Activated T-helper 2 cell treated with anti-CD3 and anti-CD28 coated beads, Interferon-gamma antibody, Interleukin-2, Interleukin-4, amounts not matched to agents 10 μg/mL and 5 μg/mL and 100 μg/mL, durations not matched to agents 14 hours and 24 hours and 36 hours (primary cell): ENCODE measurements around the gene FAM9C. TPM values are rescaled to one million over a fixed set of nuclear protein-coding genes. Genes with fewer than 3 reads are reported as not detected.
"Not testable (repeated sequence)": the region's sequence is repeated elsewhere in the genome, so short reads cannot be mapped to it uniquely, and the experiment has no call there.

Experiments
- DNase-seq: peaks from one replicate; pipeline ENCODE4 v3.0.0; 2021; ENCODE audit warnings: low spot score
- H3K27ac Mint-ChIP-seq: one replicate; pipeline ENCODE4 v1.8.0; 2021; ENCODE audit warnings: mixed read lengths
- H3K27me3 Mint-ChIP-seq: one replicate; pipeline ENCODE4 v1.8.0; 2021; ENCODE audit warnings: low read depth, mixed read lengths
- H3K36me3 Mint-ChIP-seq: one replicate; pipeline ENCODE4 v1.8.0; 2021; ENCODE audit warnings: low read depth, mixed read lengths
- H3K4me1 Mint-ChIP-seq: one replicate; pipeline ENCODE4 v1.8.0; 2021; ENCODE audit warnings: low read depth, mixed read lengths
- H3K4me3 Mint-ChIP-seq: one replicate; pipeline ENCODE4 v1.8.0; 2021; ENCODE audit warnings: low read depth, mild to moderate bottlenecking, moderate library complexity, mixed read lengths
- H3K9me3 Mint-ChIP-seq: one replicate; pipeline ENCODE4 v1.8.0; 2021; ENCODE audit warnings: mixed read lengths
- intact Hi-C: fragments of 100-400 bp; cut with micrococcal nuclease; formaldehyde crosslinking; loops from one replicate; pipeline ENCODE4 v1.15.1; 2023
- total RNA-seq: library from RNA; stranded (reverse); gene quantifications from 2 replicates; pipeline ENCODE4 v1.2.3, GENCODE V29; 2022

The FAM9C gene
- total RNA-seq, 1 donor from 2014 or later = not detected

DNA sequence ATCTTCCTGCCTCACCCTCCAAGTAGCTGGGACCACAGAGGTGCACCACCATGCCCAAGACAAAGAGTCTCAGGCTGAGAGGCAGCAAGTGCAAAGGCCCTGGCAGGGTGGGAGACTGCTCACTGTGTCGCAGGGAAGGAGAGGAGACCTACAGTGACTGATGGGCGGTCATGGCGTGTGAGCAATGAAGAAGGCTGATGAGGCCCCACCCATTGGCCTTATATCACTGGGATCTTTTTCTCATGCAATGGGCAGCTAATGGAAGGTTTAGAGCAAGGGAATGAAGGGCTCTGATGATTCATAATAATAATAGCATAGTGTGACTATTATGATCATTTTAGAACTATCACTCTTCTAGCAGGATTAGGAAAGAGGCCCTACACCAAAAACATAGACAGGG lies 20.9 kb downstream of the FAM9C start:
- intact Hi-C loops = no loop called here
- Mint-ChIP-seq H3K4me3 (no peak overlapping the region), H3K36me3 (no peaks in the 10 kb centered on the region), H3K27me3 (no peaks in the 10 kb centered on the region), H3K27ac (no peak overlapping the region), H3K4me1 (peaks cover 45% of the 10 kb centered on the region), H3K9me3 (no peaks in the 10 kb centered on the region)
- no peak for DNase-seq

DNA sequence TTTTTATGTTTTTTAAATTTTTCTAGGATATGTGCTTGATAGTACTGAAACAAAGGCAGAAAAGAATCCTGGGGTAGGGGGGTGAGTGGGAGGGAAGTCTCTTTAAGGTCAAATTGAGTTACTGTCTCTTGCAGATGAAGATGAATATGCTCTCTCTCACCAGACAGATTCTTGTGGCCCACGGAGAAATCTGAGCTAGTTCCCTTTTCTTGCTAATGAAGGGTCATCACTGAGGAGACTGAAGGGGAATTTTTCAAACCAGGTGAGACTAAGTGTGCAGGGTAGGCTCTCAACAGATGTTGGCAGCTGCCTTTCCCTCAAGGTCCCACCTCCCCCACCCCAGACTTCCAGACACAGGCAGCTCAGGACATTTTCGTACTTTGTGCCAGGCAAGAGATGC lies 21.5 kb downstream of the FAM9C start:
- Mint-ChIP-seq H3K4me1 (peaks cover 41% of the 10 kb centered on the region), H3K27ac (no peak overlapping the region), H3K36me3 (no peaks in the 10 kb centered on the region), H3K27me3 (no peaks in the 10 kb centered on the region), H3K4me3 (no peak overlapping the region), H3K9me3 (no peaks in the 10 kb centered on the region)
- intact Hi-C loops = no loop called here
- no peak for DNase-seq

GRCh38 chrX:13016731-13017130 lies 27.7 kb downstream of the FAM9C start:
- DNase-seq, H3K27me3 Mint-ChIP-seq, H3K27ac Mint-ChIP-seq, intact Hi-C loops, H3K9me3 Mint-ChIP-seq, H3K4me3 Mint-ChIP-seq, H3K36me3 Mint-ChIP-seq: not testable (repeated sequence)
- H3K4me1 Mint-ChIP-seq = peaks cover 41% of the 10 kb centered on the region

DNA sequence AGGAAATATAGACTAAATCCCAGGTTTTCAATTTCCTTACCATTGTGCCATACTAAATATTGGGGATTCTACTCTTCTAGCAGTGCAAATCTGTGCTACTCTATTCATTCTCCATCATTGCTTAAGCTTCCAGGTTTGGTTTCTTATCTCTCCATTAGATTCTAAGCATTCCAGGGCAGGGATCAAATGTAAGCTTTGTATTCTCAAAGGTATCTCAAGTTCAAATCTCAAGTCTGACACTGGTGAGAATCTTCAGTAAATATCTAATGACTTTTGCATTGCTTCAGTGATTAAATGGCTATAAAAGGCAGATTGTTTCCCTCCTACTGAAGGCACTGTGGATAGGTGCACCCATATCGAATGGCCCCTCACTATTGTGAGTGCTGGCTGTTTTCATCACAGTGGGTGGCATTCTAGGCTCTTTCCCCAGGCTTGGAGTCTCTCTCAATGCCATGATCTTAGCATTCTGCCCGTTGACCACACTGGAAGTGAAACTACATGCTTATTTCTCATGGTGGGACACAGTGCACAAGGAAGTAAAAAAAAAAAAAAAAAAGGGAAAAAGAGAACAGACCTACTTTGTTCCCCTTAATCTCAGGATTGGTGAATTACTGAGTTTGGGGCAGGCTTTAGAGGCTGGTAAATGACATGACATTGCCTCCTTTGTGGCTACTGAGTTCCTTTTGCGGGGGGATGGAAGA lies 28.7 kb downstream of the FAM9C start:
- no peak for DNase-seq
- H3K27me3 Mint-ChIP-seq = no peaks in the 10 kb centered on the region
- H3K4me1 Mint-ChIP-seq = peaks cover 41% of the 10 kb centered on the region
- H3K4me3 Mint-ChIP-seq = no peak overlapping the region
- intact Hi-C loops = no loop called here
- no peaks in the 10 kb centered on the region for H3K36me3 Mint-ChIP-seq
- H3K27ac Mint-ChIP-seq = no peak overlapping the region
- no peaks in the 10 kb centered on the region for H3K9me3 Mint-ChIP-seq

GRCh38 chrX:13014111-13015096 lies 30.0 kb downstream of the FAM9C start:
- no peaks in the 10 kb centered on the region for H3K36me3 Mint-ChIP-seq
- H3K27me3 Mint-ChIP-seq = no peaks in the 10 kb centered on the region
- peak overlapping the region; percentile 87 for H3K27ac Mint-ChIP-seq
- peaks cover 46% of the 10 kb centered on the region for H3K4me1 Mint-ChIP-seq
- no peak for DNase-seq
- H3K4me3 Mint-ChIP-seq = no peak overlapping the region
- intact Hi-C loops = loop anchor here (5.0 kb wide), 1 partner anchor 37 kb away; the partner anchor contains the start of gene TMSB4X
- H3K9me3 Mint-ChIP-seq = no peaks in the 10 kb centered on the region

GRCh38 chrX:13013363-13014110 lies 30.9 kb downstream of the FAM9C start:
- Mint-ChIP-seq H3K27ac (peak overlapping the region; percentile 87), H3K4me3 (peak overlapping the region; percentile 23), H3K4me1 (peaks cover 49% of the 10 kb centered on the region), H3K9me3 (no peaks in the 10 kb centered on the region), H3K27me3 (no peaks in the 10 kb centered on the region), H3K36me3 (no peaks in the 10 kb centered on the region)
- no peak for DNase-seq
- intact Hi-C loops = loop anchor here (1.0 to 5.0 kb wide), 5 partner anchors 8 to 38 kb away; partner anchors contain the start of gene TMSB4X

DNA sequence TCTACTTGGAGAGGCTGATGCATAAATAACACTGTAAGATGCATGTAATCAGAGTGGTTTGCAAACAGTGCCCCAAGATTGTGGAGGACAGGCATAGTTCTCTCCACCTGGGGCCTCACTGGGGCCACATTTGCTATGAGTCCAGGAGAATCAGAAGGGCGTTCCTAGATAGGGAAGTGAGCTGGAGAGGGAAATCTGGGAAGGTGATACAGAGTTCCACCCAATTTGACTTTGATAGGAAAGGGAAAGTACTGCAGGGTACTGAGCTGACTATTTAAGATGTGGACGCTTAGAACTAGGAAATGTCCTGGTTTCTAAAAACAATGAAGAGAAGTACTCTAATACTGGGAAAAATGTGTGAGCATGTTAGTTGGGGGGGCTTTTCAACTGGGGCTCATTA lies 33.9 kb downstream of the FAM9C start:
- H3K27ac Mint-ChIP-seq = no peak overlapping the region
- intact Hi-C loops = loop anchor here (5.0 kb wide), 1 partner anchor 33 kb away; the partner anchor contains the start of gene TMSB4X

DNA sequence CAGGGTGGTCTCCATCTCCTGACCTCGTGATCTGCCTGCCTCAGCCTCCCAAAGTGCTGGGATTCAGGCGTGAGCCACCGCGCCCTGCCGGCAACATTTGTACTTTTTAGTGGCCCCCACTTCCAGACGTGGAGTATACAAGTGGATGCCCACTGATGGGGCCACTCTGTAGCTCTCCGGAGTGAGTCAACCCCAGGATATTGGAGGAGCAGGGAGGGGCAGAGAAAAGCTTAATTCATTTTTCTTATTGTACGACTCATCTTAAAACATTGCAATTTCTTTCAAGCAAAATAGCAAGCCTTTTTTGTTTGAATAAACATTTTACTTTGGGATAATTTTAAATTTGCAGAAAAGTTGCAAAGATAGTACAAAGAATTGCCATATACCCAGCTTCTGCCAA lies 34.6 kb downstream of the FAM9C start:
- Mint-ChIP-seq H3K27ac (no peak overlapping the region), H3K27me3 (no peaks in the 10 kb centered on the region), H3K4me1 (peaks cover 68% of the 10 kb centered on the region), H3K9me3 (no peaks in the 10 kb centered on the region), H3K4me3 (no peak overlapping the region), H3K36me3 (no peaks in the 10 kb centered on the region)
- intact Hi-C loops = loop anchor here (5.0 to 10.0 kb wide), 2 partner anchors 33 to 365 kb away; partner anchors contain the start of gene TMSB4X
- DNase-seq = no peak

More for the DNA sequence above, 33.9 kb downstream of the FAM9C start:
- H3K4me1 Mint-ChIP-seq = peaks cover 63% of the 10 kb centered on the region
- no peak overlapping the region for H3K4me3 Mint-ChIP-seq
- H3K36me3 Mint-ChIP-seq = no peaks in the 10 kb centered on the region
- H3K9me3 Mint-ChIP-seq = no peaks in the 10 kb centered on the region
- no peaks in the 10 kb centered on the region for H3K27me3 Mint-ChIP-seq
- DNase-seq = no peak

- no peak for DNase-seq
- no peaks in the 10 kb centered on the region for H3K9me3 Mint-ChIP-seq
- intact Hi-C loops = loop anchor here (10.0 kb wide), 1 partner anchor 366 kb away; no protein-coding TSS in a partner anchor
- H3K4me1 Mint-ChIP-seq = peaks cover 66% of the 10 kb centered on the region
- H3K4me3 Mint-ChIP-seq = no peak overlapping the region
- H3K27ac Mint-ChIP-seq = peak overlapping the region; percentile 52
- H3K36me3 Mint-ChIP-seq = no peaks in the 10 kb centered on the region
- H3K27me3 Mint-ChIP-seq = no peaks in the 10 kb centered on the region
These were observed 35.1 kb downstream of the FAM9C start for GRCh38 chrX:13009273-13009672.

DNA sequence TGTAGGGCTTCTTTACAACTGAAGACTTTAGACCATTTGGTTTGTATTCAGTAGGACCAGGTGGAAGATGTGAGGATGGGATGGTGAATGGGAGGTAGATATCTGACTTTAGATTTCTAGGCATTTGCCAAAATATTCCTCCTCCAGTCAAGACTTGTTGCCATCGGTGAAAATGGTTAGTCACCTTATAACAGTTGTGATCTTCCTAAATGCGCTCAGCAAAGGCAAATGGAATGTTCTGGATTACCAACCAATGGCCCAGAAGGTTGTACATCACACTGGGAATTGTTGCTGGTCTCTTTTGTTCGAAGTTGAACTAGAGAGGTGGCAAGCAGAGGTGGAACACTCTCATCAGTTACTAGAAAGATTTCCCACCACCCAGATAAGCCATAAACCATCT lies 35.6 kb downstream of the FAM9C start:
- H3K9me3 Mint-ChIP-seq = no peaks in the 10 kb centered on the region
- intact Hi-C loops = loop anchor here (10.0 kb wide), 1 partner anchor 366 kb away; no protein-coding TSS in a partner anchor
- no peak overlapping the region for H3K27ac Mint-ChIP-seq
- DNase-seq = no peak
- peaks cover 62% of the 10 kb centered on the region for H3K4me1 Mint-ChIP-seq
- no peak overlapping the region for H3K4me3 Mint-ChIP-seq
- H3K27me3 Mint-ChIP-seq = no peaks in the 10 kb centered on the region
- H3K36me3 Mint-ChIP-seq = no peaks in the 10 kb centered on the region

- DNase-seq = no peak
- Mint-ChIP-seq H3K27ac (peak overlapping the region; percentile 63), H3K27me3 (no peaks in the 10 kb centered on the region), H3K4me1 (peaks cover 55% of the 10 kb centered on the region), H3K36me3 (no peaks in the 10 kb centered on the region), H3K9me3 (no peaks in the 10 kb centered on the region), H3K4me3 (no peak overlapping the region)
- intact Hi-C loops = loop anchor here (10.0 kb wide), 1 partner anchor 367 kb away; no protein-coding TSS in a partner anchor
These were observed 36.3 kb downstream of the FAM9C start for GRCh38 chrX:13008189-13008533.

DNA sequence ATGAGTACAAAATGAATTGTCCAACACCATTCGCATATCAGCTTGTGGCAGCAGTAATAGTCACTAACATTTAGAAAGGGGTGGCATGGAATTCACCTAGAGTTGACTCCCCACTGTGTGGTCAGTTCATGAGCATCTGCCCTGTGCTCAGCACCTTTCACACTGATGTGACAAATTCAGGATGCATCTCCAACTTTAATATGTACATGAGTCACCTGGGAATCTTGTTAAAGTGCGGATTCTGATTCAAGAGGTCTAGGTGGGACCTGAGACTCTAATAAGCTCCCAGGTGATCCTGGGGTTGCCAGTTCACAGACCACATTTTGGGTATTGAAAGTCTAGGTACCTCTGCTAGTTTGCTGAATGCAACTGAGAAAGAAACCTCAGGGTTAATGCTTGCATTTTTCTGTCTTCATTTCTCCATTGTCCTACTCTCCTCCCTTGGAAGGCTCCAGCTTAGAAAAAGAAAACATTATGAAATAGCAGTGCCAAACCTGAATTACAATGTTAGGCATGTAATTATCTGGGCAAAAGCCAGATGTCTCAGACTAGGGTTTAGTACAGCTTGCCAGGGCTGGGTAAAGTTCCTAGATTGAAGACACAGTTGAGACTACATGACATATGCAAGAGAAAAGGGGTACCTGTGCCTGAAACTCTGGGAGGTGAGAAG lies 36.8 kb downstream of the FAM9C start:
- H3K27me3 Mint-ChIP-seq = no peaks in the 10 kb centered on the region
- intact Hi-C loops = loop anchor here (10.0 kb wide), 1 partner anchor 367 kb away; no protein-coding TSS in a partner anchor
- no peak for DNase-seq
- H3K4me1 Mint-ChIP-seq = peaks cover 54% of the 10 kb centered on the region
- H3K36me3 Mint-ChIP-seq = no peaks in the 10 kb centered on the region
- H3K27ac Mint-ChIP-seq = peak overlapping the region; percentile 63
- no peak overlapping the region for H3K4me3 Mint-ChIP-seq
- no peaks in the 10 kb centered on the region for H3K9me3 Mint-ChIP-seq
